GM23248 (cell line): Measurements from ENCODE around the gene FBXO15. TPM values are rescaled to one million over a fixed set of nuclear protein-coding genes. Genes with fewer than 3 reads are reported as not detected.

Experiments used
- DNase-seq: peaks from one replicate; pipeline ENCODE4 v3.0.0-alpha.2; 2015
- H2AFZ ChIP-seq: fragments of 200-600 bp; sonication (generic); 2 replicates; pipeline ENCODE4 v1.6.1; 2016; ENCODE audit warnings: antibody characterized with exemption
- H3F3A ChIP-seq: fragments of 200-600 bp; sonication (generic); 2 replicates; pipeline ENCODE4 v1.6.1; 2016; ENCODE audit warnings: mild to moderate bottlenecking, antibody characterized with exemption, mixed run types; ENCODE audit not compliant: insufficient read depth
- H3K27ac ChIP-seq: fragments of 200-600 bp; sonication (generic); 2 replicates; pipeline ENCODE4 v1.5.1; 2016; ENCODE audit warnings: mild to moderate bottlenecking
- H3K27me3 ChIP-seq: fragments of 200-600 bp; sonication (generic); replicated peaks from 2 replicates; pipeline ENCODE4 v1.6.1; 2016; ENCODE audit warnings: mild to moderate bottlenecking; ENCODE audit not compliant: insufficient read depth
- H3K36me3 ChIP-seq: fragments of 200-600 bp; sonication (generic); 2 replicates; pipeline ENCODE4 v1.6.1; 2016; ENCODE audit warnings: low read depth, mild to moderate bottlenecking
- H3K4me1 ChIP-seq: fragments of 200-600 bp; sonication (generic); 2 replicates; pipeline ENCODE4 v1.6.1; 2016; ENCODE audit warnings: mild to moderate bottlenecking; ENCODE audit not compliant: insufficient read depth
- H3K4me2 ChIP-seq: fragments of 200-600 bp; sonication (generic); one replicate; pipeline ENCODE4 v1.6.1; 2016; ENCODE audit warnings: mild to moderate bottlenecking; ENCODE audit not compliant: unreplicated experiment
- H3K4me3 ChIP-seq: fragments of 200-600 bp; sonication (generic); 2 replicates; pipeline ENCODE4 v1.5.1; 2016; ENCODE audit warnings: mild to moderate bottlenecking
- H3K79me2 ChIP-seq: fragments of 200-600 bp; sonication (generic); 2 replicates; pipeline ENCODE4 v1.6.1; 2016; ENCODE audit warnings: mild to moderate bottlenecking; ENCODE audit not compliant: insufficient read depth
- H3K9ac ChIP-seq: fragments of 200-600 bp; sonication (generic); 2 replicates; pipeline ENCODE4 v1.6.1; 2016; ENCODE audit warnings: mild to moderate bottlenecking
- H3K9me2 ChIP-seq: fragments of 200-600 bp; sonication (generic); 2 replicates; pipeline ENCODE4 v1.6.1; 2016; ENCODE audit warnings: mixed run types, mild to moderate bottlenecking, moderate library complexity; ENCODE audit not compliant: insufficient read depth
- H3K9me3 ChIP-seq: fragments of 200-600 bp; sonication (generic); one replicate; pipeline ENCODE4 v1.6.1; 2017; ENCODE audit warnings: low read depth
- H4K20me1 ChIP-seq: fragments of 200-600 bp; sonication (generic); 2 replicates; pipeline ENCODE4 v1.6.0; 2016; ENCODE audit not compliant: insufficient read depth
- EZH2 ChIP-seq: fragments of 200-600 bp; sonication (generic); IDR thresholded peaks from 2 replicates; pipeline ENCODE4 v1.6.1; 2018; ENCODE audit warnings: antibody characterized with exemption, mild to moderate bottlenecking; ENCODE audit not compliant: insufficient read depth, poor library complexity, severe bottlenecking
- EZH2phosphoT487 ChIP-seq: fragments of 200-600 bp; sonication (generic); IDR thresholded peaks from 2 replicates; pipeline ENCODE4 v1.6.1; 2018; ENCODE audit warnings: antibody characterized with exemption, moderate library complexity, mild to moderate bottlenecking, low read depth; ENCODE audit not compliant: insufficient read depth
- WGBS, 2 experiments: methylation state at CpG; one replicate each; pipeline ENCODE4 v1.1.6; 2015 to 2017; ENCODE audit warnings: low lambda C conversion rate in 2 of 2, low coverage in 1 of 2; ENCODE audit errors: missing lambda C conversion rate in 2 of 2; 5-methylcytosine and 5-hydroxymethylcytosine counted together
- in situ Hi-C: fragments of 300-500 bp; cut with MboI; formaldehyde crosslinking; loops from 2 replicates; pipeline ENCODE4 v1.15.0; 2020
- polyA plus RNA-seq: library from polyadenylated mRNA; unstranded; fragments of >200 nt; fragmentation: Nextera tagmentation; extraction: Ambion mirVana; gene quantifications from 2 replicates; pipeline ENCODE4 v1.2.1, GENCODE V29; 2016
- total RNA-seq: library from RNA; depleted of rRNA; stranded (reverse); fragments of >200 nt; shearing (Covaris generic); gene quantifications from 2 replicates; pipeline ENCODE4 v1.2.3, GENCODE V29; 2014

Gene FBXO15
- total and polyA plus RNA-seq, 2 experiments from 2014 or later = 0.22 to 1.1 TPM

GRCh38 chr18:74173434-74173750, 25.8 kb upstream of the FBXO15 start:
- no peaks in the 10 kb centered on the region for H3K79me2 ChIP-seq

GRCh38 chr18:74172697-74173433, 25.2 kb upstream of the FBXO15 start:
- Histone ChIP-seq H3K9me2 (no peaks in the 10 kb centered on the region), H3K27ac (no peak overlapping the region), H4K20me1 (no peaks in the 10 kb centered on the region), H3K4me3 (no peak overlapping the region), H3K27me3 (peaks cover 30% of the 10 kb centered on the region), H3K36me3 (no peaks in the 10 kb centered on the region), H3K9me3 (no peaks in the 10 kb centered on the region), H3K79me2 (no peaks in the 10 kb centered on the region), H3K9ac (no peak overlapping the region), H3F3A (no peaks in the 10 kb centered on the region), H2AFZ (no peak overlapping the region), H3K4me1 (no peaks in the 10 kb centered on the region), H3K4me2 (no peak overlapping the region)
- in situ Hi-C loops = no loop called here
- whole genome bisulfite sequencing, 2 experiments = 69 to 73% methylated on average over 25 to 27 of the region's 27 CpGs
- TF ChIP-seq EZH2 = no peak
- no peak for TF ChIP-seq EZH2phosphoT487
- DNase-seq = no peak

More at GRCh38 chr18:74173434-74173750, 25.8 kb upstream of the FBXO15 start:
- Histone ChIP-seq H3K9ac (no peak overlapping the region), H3K9me2 (no peaks in the 10 kb centered on the region), H3K9me3 (no peaks in the 10 kb centered on the region), H3K4me3 (no peak overlapping the region), H3K27ac (no peak overlapping the region), H3K4me1 (no peaks in the 10 kb centered on the region), H3K27me3 (peaks cover 29% of the 10 kb centered on the region), H2AFZ (no peak overlapping the region), H4K20me1 (no peaks in the 10 kb centered on the region), H3K4me2 (no peak overlapping the region), H3K36me3 (no peaks in the 10 kb centered on the region), H3F3A (no peaks in the 10 kb centered on the region)
- WGBS, 2 experiments = 71 to 78% methylated on average over 8 to 11 of the region's 11 CpGs
- no peak for TF ChIP-seq EZH2phosphoT487
- no peak for TF ChIP-seq EZH2
- no peak for DNase-seq
- in situ Hi-C loops = no loop called here

DNA sequence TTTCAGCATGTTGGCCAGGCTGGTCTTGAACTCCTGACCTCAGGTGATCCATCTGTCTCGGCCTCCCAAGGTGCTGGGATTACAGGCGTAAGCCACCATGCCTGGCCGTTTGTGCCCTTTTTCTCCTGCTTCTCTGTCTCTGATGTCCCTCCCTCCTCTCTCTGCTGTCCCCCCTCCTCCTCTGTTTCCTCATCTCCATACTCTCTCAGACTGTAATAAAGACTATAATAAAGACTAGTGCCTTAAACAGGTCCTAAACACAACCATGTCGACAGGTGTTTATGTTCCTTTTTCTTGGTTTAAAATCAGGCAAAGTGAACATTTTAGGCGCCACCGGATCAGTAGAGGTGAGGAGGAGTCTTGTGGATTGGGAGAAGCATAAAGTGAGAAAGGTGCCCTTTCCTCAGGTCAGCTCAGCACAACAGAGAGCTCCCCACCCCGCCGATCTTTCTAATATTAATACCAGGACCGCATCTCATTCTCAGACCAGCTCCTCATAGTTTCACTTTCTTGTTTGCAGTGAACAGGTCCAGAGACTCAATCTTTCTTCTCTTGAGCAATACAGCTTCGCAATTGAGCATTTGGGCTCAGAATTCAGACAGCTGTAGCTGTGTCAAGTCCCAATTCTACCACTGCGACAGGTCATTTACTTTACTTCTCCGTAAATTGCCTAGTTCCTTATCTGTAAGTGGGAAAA, 24.4 kb upstream of the FBXO15 start:
- H3K9me3 ChIP-seq = no peaks in the 10 kb centered on the region
- H3K27me3 ChIP-seq = peaks cover 22% of the 10 kb centered on the region
- no peak overlapping the region for H2AFZ ChIP-seq
- TF ChIP-seq EZH2 (no peak), EZH2phosphoT487 (no peak)
- no peaks in the 10 kb centered on the region for H3K36me3 ChIP-seq
- H3F3A ChIP-seq = no peaks in the 10 kb centered on the region
- no peaks in the 10 kb centered on the region for H3K9me2 ChIP-seq
- in situ Hi-C loops = no loop called here
- DNase-seq = no peak
- H3K4me1 ChIP-seq = no peaks in the 10 kb centered on the region
- WGBS, 2 experiments = 66 to 68% methylated on average over 12 of the region's 12 CpGs
- no peak overlapping the region for H3K4me2 ChIP-seq
- H3K27ac ChIP-seq = no peak overlapping the region
- H3K9ac ChIP-seq = no peak overlapping the region
- H3K79me2 ChIP-seq = no peaks in the 10 kb centered on the region
- H4K20me1 ChIP-seq = no peaks in the 10 kb centered on the region
- H3K4me3 ChIP-seq = no peak overlapping the region

GRCh38 chr18:74166386-74166785, 18.8 kb upstream of the FBXO15 start:
- Histone ChIP-seq H3K4me2 (no peak overlapping the region), H3K9me2 (no peaks in the 10 kb centered on the region), H3K27ac (no peak overlapping the region), H3K9ac (no peak overlapping the region), H3K4me1 (no peaks in the 10 kb centered on the region), H3K36me3 (no peaks in the 10 kb centered on the region), H3K4me3 (no peak overlapping the region), H4K20me1 (no peaks in the 10 kb centered on the region), H2AFZ (no peak overlapping the region), H3K9me3 (no peaks in the 10 kb centered on the region), H3K27me3 (peaks cover 16% of the 10 kb centered on the region), H3K79me2 (no peaks in the 10 kb centered on the region), H3F3A (no peaks in the 10 kb centered on the region; the same call in 1 of the 2 replicates)
- 62 to 63% methylated on average over 7 of the region's 7 CpGs for WGBS, 2 experiments
- DNase-seq = no peak
- TF ChIP-seq EZH2 (no peak), EZH2phosphoT487 (no peak)
- in situ Hi-C loops = no loop called here
